Glutamatergic neuron (in vitro differentiated cells): Measurements from ENCODE around the gene KDM4F. TPM values are rescaled to one million over a fixed set of nuclear protein-coding genes. Genes with fewer than 3 reads are reported as not detected.
"Not testable (repeated sequence)": the region's sequence is repeated elsewhere in the genome, so short reads cannot be mapped to it uniquely, and the experiment has no call there.

Experiments used
- DNase-seq: peaks from one replicate; pipeline ENCODE4 v3.0.0; 2022
- H3K27ac Mint-ChIP-seq: one replicate; pipeline ENCODE4 v1.8.0; 2020; ENCODE audit warnings: mild to moderate bottlenecking, mixed read lengths, inconsistent platforms; ENCODE audit not compliant: unreplicated experiment
- H3K27me3 Mint-ChIP-seq: one replicate; pipeline ENCODE4 v1.8.0; 2020; ENCODE audit warnings: mild to moderate bottlenecking, moderate library complexity, mixed read lengths, inconsistent platforms; ENCODE audit not compliant: unreplicated experiment
- H3K36me3 Mint-ChIP-seq: one replicate; pipeline ENCODE4 v1.8.0; 2020; ENCODE audit warnings: mild to moderate bottlenecking, mixed read lengths, inconsistent platforms; ENCODE audit not compliant: unreplicated experiment
- H3K4me1 Mint-ChIP-seq: one replicate; pipeline ENCODE4 v1.8.0; 2020; ENCODE audit warnings: mild to moderate bottlenecking, low read depth, mixed read lengths, inconsistent platforms; ENCODE audit not compliant: unreplicated experiment
- H3K4me3 Mint-ChIP-seq: one replicate; pipeline ENCODE4 v1.8.0; 2020; ENCODE audit warnings: mild to moderate bottlenecking, mixed read lengths, inconsistent platforms; ENCODE audit not compliant: unreplicated experiment
- H3K9me3 Mint-ChIP-seq: one replicate; pipeline ENCODE4 v1.8.0; 2020; ENCODE audit warnings: mild to moderate bottlenecking, moderate library complexity, mixed read lengths, inconsistent platforms; ENCODE audit not compliant: unreplicated experiment
- total RNA-seq: library from RNA; stranded (reverse); fragmentation: NEBNext Ultra II Directional; extraction: Animal tissue kit (Norgen Biotek cat#: 25700); gene quantifications from one replicate; pipeline ENCODE4 v1.2.1, GENCODE V29; 2021; ENCODE audit not compliant: unreplicated experiment
- TF ChIP-seq, protein P1 (sequence below): fragments of 200-600 bp; sonication (generic); IDR thresholded peaks from one replicate; pipeline ENCODE4 v1.5.0; 2021; ENCODE audit not compliant: partially characterized antibody, unreplicated experiment

The KDM4F gene
- total RNA-seq, 1 donor from 2014 or later, result 0.39 TPM

DNA sequence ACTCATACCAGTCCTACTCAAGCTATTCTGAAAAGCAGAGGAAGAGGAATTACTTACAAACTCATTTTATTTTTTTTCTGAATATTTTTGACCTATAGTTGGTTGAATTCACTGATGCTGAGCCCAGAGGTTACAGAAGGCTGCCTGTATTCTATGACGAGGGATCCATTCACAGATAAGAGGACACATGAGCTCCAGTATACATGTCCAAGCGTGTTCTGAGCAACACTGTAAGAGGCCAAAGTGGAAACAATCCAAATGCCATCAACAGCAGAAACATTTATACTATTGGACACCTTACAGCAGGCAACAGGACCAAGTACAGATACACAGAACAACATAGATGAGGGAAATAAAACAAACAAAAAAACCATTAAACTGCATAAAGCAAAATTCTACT lies 13.9 kb upstream of the KDM4F start:
- no peak overlapping the region for H3K27ac Mint-ChIP-seq
- H3K36me3 Mint-ChIP-seq, result no peaks in the 10 kb centered on the region
- H3K9me3 Mint-ChIP-seq, result peaks cover 2% of the 10 kb centered on the region
- no peak for DNase-seq
- no peak overlapping the region for H3K4me3 Mint-ChIP-seq
- no peaks in the 10 kb centered on the region for H3K4me1 Mint-ChIP-seq
- TF ChIP-seq, protein P1, sequence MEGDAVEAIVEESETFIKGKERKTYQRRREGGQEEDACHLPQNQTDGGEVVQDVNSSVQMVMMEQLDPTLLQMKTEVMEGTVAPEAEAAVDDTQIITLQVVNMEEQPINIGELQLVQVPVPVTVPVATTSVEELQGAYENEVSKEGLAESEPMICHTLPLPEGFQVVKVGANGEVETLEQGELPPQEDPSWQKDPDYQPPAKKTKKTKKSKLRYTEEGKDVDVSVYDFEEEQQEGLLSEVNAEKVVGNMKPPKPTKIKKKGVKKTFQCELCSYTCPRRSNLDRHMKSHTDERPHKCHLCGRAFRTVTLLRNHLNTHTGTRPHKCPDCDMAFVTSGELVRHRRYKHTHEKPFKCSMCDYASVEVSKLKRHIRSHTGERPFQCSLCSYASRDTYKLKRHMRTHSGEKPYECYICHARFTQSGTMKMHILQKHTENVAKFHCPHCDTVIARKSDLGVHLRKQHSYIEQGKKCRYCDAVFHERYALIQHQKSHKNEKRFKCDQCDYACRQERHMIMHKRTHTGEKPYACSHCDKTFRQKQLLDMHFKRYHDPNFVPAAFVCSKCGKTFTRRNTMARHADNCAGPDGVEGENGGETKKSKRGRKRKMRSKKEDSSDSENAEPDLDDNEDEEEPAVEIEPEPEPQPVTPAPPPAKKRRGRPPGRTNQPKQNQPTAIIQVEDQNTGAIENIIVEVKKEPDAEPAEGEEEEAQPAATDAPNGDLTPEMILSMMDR, result no peak
- H3K27me3 Mint-ChIP-seq, result no peaks in the 10 kb centered on the region

DNA sequence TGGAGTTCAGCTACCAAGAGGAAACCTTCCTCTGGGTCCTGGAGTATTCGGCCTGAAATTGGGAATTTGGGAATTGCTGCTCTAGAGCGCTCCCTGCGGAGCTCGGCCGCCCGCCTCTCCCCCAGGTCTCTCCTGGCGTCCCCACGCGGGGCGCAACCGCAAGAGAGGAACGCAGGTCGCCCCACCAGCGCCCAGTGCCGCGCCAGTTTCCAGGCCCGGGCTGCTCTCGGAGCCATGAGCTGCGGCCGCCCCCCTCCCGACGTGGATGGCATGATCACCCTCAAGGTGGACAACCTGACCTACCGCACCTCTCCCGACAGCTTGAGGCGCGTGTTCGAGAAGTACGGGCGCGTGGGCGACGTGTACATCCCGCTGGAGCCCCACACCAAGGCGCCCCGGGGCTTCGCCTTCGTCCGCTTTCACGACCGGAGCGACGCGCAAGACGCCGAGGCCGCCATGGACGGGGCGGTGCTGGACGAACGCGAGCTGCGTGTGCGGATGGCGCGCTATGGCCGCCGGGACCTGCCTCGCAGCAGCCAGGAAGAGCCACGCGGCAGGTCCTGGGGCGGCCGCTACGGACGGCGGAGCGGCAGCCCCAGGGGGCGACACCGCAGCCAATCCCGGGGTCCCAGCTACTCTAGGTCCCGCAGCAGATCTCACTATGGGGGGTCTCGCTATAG lies 11.7 kb upstream of the KDM4F start:
- H3K27ac Mint-ChIP-seq, H3K4me1 Mint-ChIP-seq, H3K27me3 Mint-ChIP-seq, H3K4me3 Mint-ChIP-seq, DNase-seq, H3K9me3 Mint-ChIP-seq, H3K36me3 Mint-ChIP-seq: not testable (repeated sequence)

DNA sequence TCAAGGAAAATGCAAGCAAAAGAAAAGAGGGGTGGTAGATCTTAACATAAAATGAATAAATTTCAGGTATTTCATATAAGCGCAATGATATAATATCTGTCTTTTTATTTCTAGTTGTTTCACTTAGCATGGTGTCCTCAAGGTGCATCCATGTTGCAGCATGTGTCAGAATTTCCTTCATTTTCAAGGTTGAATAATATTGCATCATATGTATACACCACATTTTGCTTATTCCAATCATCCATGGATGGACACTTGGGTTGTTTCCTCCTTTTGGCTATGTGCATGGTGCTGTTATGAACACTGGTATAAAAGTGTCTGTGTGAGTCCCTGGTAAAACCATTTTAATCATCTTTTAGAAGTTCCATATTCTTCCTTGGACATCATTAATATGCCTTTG lies 7.0 kb upstream of the KDM4F start:
- TF ChIP-seq, protein P1, result no peak

DNA sequence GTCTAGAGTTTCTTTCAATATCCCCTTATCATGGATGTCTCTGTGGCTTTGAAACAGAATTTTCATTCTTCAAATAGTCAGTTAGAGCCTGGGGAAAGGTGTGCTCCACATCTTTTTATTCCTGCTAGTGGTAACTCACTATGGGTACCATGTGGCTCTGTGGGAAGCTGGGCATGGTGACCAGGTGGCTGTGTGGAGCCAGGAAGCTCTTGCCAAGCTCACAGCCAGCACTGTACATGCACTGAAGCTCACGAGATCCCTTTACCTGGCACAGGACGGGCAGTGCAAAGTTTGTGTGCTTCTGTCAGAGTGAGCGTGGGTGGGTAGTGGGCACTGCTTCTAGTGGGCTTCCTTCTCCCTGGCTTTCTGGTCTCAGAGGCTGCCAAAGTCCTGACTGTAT lies 6.3 kb upstream of the KDM4F start:
- no peaks in the 10 kb centered on the region for H3K27me3 Mint-ChIP-seq
- H3K9me3 Mint-ChIP-seq, result peaks cover 2% of the 10 kb centered on the region
- H3K27ac Mint-ChIP-seq, result no peak overlapping the region
- H3K4me1 Mint-ChIP-seq, result no peaks in the 10 kb centered on the region
- DNase-seq, result no peak
- H3K36me3 Mint-ChIP-seq, result no peaks in the 10 kb centered on the region
- no peak overlapping the region for H3K4me3 Mint-ChIP-seq
- TF ChIP-seq, protein P1, result no peak

More for the DNA sequence above, 7.0 kb upstream of the KDM4F start:
- Mint-ChIP-seq H3K4me1 (no peaks in the 10 kb centered on the region), H3K4me3 (no peak overlapping the region), H3K27me3 (no peaks in the 10 kb centered on the region), H3K27ac (no peak overlapping the region), H3K9me3 (peaks cover 2% of the 10 kb centered on the region), H3K36me3 (no peaks in the 10 kb centered on the region)
- DNase-seq, result no peak

DNA sequence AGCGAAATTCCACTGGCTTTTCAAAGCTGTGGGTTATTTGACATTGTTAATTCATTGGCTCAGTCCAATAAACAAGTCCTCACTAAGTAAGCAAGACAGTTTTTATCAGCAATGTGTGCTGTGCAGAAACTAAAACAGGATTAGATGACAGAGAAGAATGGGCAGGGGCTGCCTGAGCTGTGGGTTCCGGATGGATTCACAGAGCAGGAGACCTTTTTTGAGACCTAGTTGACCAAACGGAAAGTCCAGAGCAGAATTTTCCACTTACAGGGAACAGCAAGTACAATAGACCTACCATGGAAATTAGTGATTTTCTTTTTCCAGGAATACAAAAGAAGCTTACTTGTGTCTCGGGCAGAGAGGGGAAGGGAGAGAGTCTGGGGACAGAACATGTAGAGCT lies 5.2 kb upstream of the KDM4F start:
- Mint-ChIP-seq H3K4me3 (no peak overlapping the region), H3K4me1 (no peaks in the 10 kb centered on the region), H3K36me3 (no peaks in the 10 kb centered on the region), H3K27me3 (no peaks in the 10 kb centered on the region), H3K27ac (no peak overlapping the region), H3K9me3 (no peaks in the 10 kb centered on the region)
- DNase-seq, result no peak
- TF ChIP-seq, protein P1, result no peak
